Measurements from ENCODE around the gene TMEM30A. TPM values are rescaled to one million over a fixed set of nuclear protein-coding genes. Genes with fewer than 3 reads are reported as not detected.

The TMEM30A gene
- total RNA-seq, 1 donor, result 126 TPM

GRCh38 chr6:75279418-75279817 is 5.2 kb downstream of the TMEM30A start:
- no peak overlapping the region for H3K4me3 ChIP-seq (ENCODE audit: insufficient read depth, low read length)

GRCh38 chr6:75278474-75279077 is 6.0 kb downstream of the TMEM30A start:
- Histone ChIP-seq H3K36me3 (ENCODE audit: insufficient read depth, low read length) (no peaks in the 10 kb centered on the region), H4K20me1 (ENCODE audit: insufficient read depth, low read length) (peaks cover 47% of the 10 kb centered on the region), H3K9me3 (ENCODE audit: low read depth, low read length) (no peaks in the 10 kb centered on the region), H2AFZ (ENCODE audit: low read length) (no peak overlapping the region), H3K27ac (ENCODE audit: low read depth, low read length) (peak overlapping the region; percentile 6), H3K79me2 (ENCODE audit: insufficient read depth, low read length) (peaks cover 91% of the 10 kb centered on the region), H3K27me3 (ENCODE audit: insufficient read depth, low read length) (no peaks in the 10 kb centered on the region), H3K4me1 (ENCODE audit: insufficient read depth, low read length) (peaks cover 48% of the 10 kb centered on the region), H3K4me2 (ENCODE audit: insufficient read depth, low read length) (peak overlapping the region; percentile 0), H3K4me3 (ENCODE audit: insufficient read depth, low read length) (no peak overlapping the region)
- no peak for TF ChIP-seq CTCF (IDR thresholded peaks at IDR 0.05; ENCODE audit: extremely low read depth, low read depth, low read length)
- no peak for DNase-seq (ENCODE audit: insufficient read length, low spot score, missing footprints)

More at GRCh38 chr6:75279418-75279817, 5.2 kb downstream of the TMEM30A start:
- Histone ChIP-seq H3K4me1 (ENCODE audit: insufficient read depth, low read length) (peaks cover 48% of the 10 kb centered on the region), H2AFZ (ENCODE audit: low read length) (no peak overlapping the region), H4K20me1 (ENCODE audit: insufficient read depth, low read length) (peaks cover 50% of the 10 kb centered on the region), H3K9me3 (ENCODE audit: low read depth, low read length) (no peaks in the 10 kb centered on the region), H3K27me3 (ENCODE audit: insufficient read depth, low read length) (no peaks in the 10 kb centered on the region), H3K79me2 (ENCODE audit: insufficient read depth, low read length) (peaks cover 91% of the 10 kb centered on the region), H3K4me2 (ENCODE audit: insufficient read depth, low read length) (no peak overlapping the region), H3K36me3 (ENCODE audit: insufficient read depth, low read length) (no peaks in the 10 kb centered on the region), H3K27ac (ENCODE audit: low read depth, low read length) (no peak overlapping the region)
- DNase-seq (ENCODE audit: insufficient read length, low spot score, missing footprints), result no peak
- no peak for TF ChIP-seq CTCF (IDR thresholded peaks at IDR 0.05; ENCODE audit: extremely low read depth, low read depth, low read length)

- H4K20me1 ChIP-seq (ENCODE audit: insufficient read depth, low read length), result peaks cover 22% of the 10 kb centered on the region
- no peaks in the 10 kb centered on the region for H3K36me3 ChIP-seq (ENCODE audit: insufficient read depth, low read length)
- peak overlapping the region; percentile 0 for H3K4me2 ChIP-seq (ENCODE audit: insufficient read depth, low read length)
- H3K9me3 ChIP-seq (ENCODE audit: low read depth, low read length), result no peaks in the 10 kb centered on the region
- H3K27ac ChIP-seq (ENCODE audit: low read depth, low read length), result peak overlapping the region; percentile 70
- H2AFZ ChIP-seq (ENCODE audit: low read length), result no peak overlapping the region
- peaks cover 27% of the 10 kb centered on the region for H3K4me1 ChIP-seq (ENCODE audit: insufficient read depth, low read length)
- peak; percentile 35 for DNase-seq (ENCODE audit: insufficient read length, low spot score, missing footprints)
- TF ChIP-seq CTCF (IDR thresholded peaks at IDR 0.05; ENCODE audit: extremely low read depth, low read depth, low read length), result no peak
- peaks cover 89% of the 10 kb centered on the region for H3K79me2 ChIP-seq (ENCODE audit: insufficient read depth, low read length)
- H3K4me3 ChIP-seq (ENCODE audit: insufficient read depth, low read length), result no peak overlapping the region
- H3K27me3 ChIP-seq (ENCODE audit: insufficient read depth, low read length), result no peaks in the 10 kb centered on the region
Observed at GRCh38 chr6:75275067-75275466, 9.5 kb downstream of the TMEM30A start.

- peak overlapping the region; percentile 68 for H3K27ac ChIP-seq (ENCODE audit: low read depth, low read length)
Observed at GRCh38 chr6:75273009-75273408, 11.6 kb downstream of the TMEM30A start.

More at GRCh38 chr6:75273009-75273408, 11.6 kb downstream of the TMEM30A start:
- Histone ChIP-seq H3K9me3 (ENCODE audit: low read depth, low read length) (no peaks in the 10 kb centered on the region), H2AFZ (ENCODE audit: low read length) (no peak overlapping the region), H3K79me2 (ENCODE audit: insufficient read depth, low read length) (peaks cover 88% of the 10 kb centered on the region), H3K27me3 (ENCODE audit: insufficient read depth, low read length) (no peaks in the 10 kb centered on the region), H3K4me2 (ENCODE audit: insufficient read depth, low read length) (no peak overlapping the region), H3K4me3 (ENCODE audit: insufficient read depth, low read length) (no peak overlapping the region), H3K4me1 (ENCODE audit: insufficient read depth, low read length) (peaks cover 22% of the 10 kb centered on the region), H3K36me3 (ENCODE audit: insufficient read depth, low read length) (no peaks in the 10 kb centered on the region), H4K20me1 (ENCODE audit: insufficient read depth, low read length) (peaks cover 5% of the 10 kb centered on the region)
- no peak for TF ChIP-seq CTCF (IDR thresholded peaks at IDR 0.05; ENCODE audit: extremely low read depth, low read depth, low read length)
- no peak for DNase-seq (ENCODE audit: insufficient read length, low spot score, missing footprints)

Data from osteoblast (primary cell).